22Rv1 (cell line): ENCODE results near the gene FBXO30.

Source experiments
- H3K27ac ChIP-seq: fragments of 450-650 bp; 2 replicates; pipeline ENCODE4 v1.5.1; 2017
- ZFX ChIP-seq: fragments of 450-650 bp; IDR thresholded peaks from 2 replicates; pipeline ENCODE4 v1.6.1; 2017; ENCODE audit warnings: antibody characterized with exemption, borderline replicate concordance
- TF ChIP-seq, protein P1 (sequence below): fragments of 450-650 bp; IDR thresholded peaks from 2 replicates; pipeline ENCODE4 v1.5.1; 2017; ENCODE audit warnings: mild to moderate bottlenecking

FBXO30 gene, protein sequence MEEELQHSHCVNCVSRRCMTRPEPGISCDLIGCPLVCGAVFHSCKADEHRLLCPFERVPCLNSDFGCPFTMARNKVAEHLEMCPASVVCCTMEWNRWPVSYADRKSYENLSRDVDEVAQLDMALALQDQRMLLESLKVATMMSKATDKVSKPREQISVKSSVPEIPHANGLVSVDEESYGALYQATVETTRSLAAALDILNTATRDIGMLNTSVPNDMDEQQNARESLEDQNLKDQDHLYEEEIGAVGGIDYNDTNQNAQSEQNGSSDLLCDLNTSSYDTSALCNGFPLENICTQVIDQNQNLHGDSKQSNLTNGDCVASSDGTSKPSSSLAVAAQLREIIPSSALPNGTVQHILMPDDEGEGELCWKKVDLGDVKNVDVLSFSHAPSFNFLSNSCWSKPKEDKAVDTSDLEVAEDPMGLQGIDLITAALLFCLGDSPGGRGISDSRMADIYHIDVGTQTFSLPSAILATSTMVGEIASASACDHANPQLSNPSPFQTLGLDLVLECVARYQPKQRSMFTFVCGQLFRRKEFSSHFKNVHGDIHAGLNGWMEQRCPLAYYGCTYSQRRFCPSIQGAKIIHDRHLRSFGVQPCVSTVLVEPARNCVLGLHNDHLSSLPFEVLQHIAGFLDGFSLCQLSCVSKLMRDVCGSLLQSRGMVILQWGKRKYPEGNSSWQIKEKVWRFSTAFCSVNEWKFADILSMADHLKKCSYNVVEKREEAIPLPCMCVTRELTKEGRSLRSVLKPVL

DNA sequence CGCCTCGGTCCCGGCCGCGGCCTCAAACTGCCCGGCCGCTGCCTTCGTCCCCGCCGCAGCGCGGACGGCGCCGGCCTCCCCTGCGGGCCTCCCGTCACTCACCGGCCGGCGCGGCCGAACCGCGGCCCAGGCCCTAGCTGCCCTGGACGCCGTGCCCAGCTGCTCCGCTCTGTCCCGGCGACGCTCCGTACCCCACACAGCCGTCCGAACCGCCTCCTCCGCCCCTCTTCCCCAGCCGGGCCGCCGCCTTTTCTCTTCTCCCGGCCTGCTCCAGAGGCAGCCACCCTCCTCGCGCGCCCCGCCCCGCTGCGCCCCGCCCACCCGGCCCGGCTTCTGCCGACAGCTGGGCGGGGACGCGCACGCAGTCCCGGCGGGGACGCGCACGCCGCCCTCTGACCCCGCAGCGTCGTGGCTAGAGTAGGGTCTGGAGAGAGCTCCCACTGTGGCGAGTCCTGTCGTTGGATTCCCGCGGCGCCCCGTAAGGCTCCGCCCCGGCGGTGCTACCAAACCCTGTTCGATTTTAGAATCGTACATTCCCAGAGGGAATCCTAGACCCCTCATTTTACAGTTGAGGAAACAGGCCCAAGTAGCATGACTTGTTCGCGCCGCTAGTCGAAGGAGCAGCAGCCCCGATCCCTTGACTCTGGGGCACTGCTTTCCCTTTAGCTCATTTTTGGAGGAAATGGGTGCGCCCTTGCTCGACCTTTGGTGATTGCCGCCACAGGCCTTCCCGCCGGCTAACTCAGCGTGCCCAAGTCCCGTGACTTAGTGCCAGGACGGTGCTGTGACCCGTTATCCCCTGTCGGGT is at the start of gene FBXO30:
Gene FBXO30 (minus strand): TSS at position 295 of the 808 bp plus-strand sequence. CDS start 8,390 bp downstream, outside the sequence.
- H3K27ac ChIP-seq, result peak within 1 kb of the TSS; percentile 80
- TF ChIP-seq ZFX, result no peak
- TF ChIP-seq, protein P1, sequence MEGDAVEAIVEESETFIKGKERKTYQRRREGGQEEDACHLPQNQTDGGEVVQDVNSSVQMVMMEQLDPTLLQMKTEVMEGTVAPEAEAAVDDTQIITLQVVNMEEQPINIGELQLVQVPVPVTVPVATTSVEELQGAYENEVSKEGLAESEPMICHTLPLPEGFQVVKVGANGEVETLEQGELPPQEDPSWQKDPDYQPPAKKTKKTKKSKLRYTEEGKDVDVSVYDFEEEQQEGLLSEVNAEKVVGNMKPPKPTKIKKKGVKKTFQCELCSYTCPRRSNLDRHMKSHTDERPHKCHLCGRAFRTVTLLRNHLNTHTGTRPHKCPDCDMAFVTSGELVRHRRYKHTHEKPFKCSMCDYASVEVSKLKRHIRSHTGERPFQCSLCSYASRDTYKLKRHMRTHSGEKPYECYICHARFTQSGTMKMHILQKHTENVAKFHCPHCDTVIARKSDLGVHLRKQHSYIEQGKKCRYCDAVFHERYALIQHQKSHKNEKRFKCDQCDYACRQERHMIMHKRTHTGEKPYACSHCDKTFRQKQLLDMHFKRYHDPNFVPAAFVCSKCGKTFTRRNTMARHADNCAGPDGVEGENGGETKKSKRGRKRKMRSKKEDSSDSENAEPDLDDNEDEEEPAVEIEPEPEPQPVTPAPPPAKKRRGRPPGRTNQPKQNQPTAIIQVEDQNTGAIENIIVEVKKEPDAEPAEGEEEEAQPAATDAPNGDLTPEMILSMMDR, result no peak; the same call in 1 of the 2 replicates

DNA sequence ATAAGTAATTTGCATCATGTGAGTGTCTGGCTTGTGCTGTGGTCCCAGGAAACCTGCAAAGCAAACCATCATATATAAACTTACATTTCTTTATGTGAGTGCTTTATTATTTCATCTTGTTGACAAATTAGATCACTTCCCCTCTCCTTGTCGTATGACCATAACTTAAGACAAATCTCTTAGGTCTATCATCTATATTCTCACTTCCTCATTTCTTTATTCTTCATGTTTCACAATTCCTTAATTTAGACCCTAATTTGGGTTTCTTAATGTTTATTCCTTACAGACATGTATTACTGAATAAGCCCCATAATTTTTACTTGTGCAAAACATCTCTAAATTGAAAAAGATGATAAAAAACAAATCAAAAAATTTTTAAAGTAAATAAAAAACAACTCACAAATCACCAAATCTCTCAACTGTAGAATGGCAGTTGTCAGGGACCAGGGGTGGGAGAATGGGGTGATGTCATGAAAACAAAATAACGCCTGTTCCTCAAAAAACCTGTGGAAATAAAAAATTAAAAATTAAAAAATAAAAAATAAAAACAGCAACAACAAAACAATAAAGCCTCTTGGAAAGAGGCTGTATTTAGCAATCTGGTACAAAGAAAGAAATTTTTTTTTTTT is 49.5 kb upstream of the FBXO30 start:
- TF ChIP-seq, protein P1, result no peak
- no peak for TF ChIP-seq ZFX

DNA sequence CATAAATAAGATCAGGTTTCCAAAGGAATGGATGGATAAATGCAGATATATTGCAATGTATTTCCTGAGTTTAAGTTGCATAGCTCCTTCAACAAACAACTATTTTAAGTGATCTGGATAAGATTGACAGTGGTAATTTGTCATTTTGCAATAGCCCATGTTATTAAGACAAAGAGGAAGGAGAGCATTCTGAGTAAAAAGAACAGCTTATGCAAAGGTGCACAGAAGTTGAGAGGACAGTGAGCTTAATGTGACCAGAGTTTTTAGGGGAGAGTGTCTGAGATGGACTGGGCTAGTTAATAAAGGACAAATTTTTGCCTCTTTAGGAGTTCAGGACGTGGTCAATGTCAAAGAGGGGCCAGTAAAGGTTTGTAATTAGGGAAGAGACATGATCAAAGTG is 48.8 kb upstream of the FBXO30 start:
- H3K27ac ChIP-seq, result no peak overlapping the region
- TF ChIP-seq ZFX, result no peak
- TF ChIP-seq, protein P1, result no peak

More for the DNA sequence above, 49.5 kb upstream of the FBXO30 start:
- no peak overlapping the region for H3K27ac ChIP-seq

DNA sequence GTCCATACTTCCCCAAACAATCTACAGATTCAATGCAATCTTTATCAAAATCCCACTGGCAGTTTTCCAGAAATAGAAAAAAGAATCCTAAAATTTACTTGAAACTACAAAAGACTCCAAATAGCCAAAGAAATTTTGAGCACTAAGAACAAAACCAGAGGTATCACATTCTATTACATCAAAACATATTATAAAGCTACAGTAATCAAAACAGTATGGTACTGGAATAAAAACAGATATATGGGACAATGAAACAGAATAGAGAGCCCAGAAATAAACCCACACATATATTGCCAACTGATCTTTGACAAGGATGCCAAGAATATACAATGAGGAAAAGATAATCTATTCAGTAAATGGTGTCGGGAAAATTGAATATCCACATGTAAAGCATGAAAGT is 46.0 kb upstream of the FBXO30 start:
- H3K27ac ChIP-seq, result no peak overlapping the region
- no peak for TF ChIP-seq ZFX
- TF ChIP-seq, protein P1, result no peak

DNA sequence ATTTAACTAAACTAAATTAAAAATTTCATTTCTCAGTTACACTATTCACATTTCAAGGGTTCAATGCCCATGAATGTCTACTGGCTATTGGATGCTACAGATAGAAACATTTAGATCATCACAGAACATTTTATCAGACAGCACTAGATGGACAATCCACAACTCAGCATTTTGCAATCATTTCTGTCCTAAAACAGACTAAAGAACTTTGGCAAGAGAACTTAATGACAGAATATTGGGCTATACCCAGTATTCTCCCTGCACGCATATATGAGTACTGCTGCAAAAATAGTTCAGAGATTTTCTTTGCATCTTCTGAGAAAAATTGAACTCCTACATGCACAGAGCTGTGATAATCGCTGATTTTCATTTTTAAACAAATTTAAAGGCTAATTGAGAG is 36.1 kb upstream of the FBXO30 start:
- no peak overlapping the region for H3K27ac ChIP-seq
- TF ChIP-seq, protein P1, result no peak
- TF ChIP-seq ZFX, result no peak

DNA sequence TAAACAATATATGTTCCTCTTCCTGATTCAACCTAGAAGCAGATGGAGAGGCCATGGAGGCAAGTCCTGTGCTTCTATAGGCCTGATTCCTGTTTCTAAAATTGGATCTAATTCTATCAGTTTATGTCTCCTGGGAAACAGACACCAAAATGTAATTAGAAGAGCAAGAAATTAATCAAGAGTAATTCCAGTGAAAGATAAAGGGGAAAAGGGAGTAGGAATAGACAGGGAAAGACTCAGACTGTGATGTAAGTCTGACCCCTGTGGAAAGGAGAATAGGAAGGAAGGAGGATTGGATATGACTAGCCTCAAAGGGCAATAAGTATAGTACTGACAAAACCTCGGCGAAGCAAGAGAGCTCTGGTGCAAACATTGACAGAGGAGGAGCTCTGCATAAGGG is 33.9 kb upstream of the FBXO30 start:
- H3K27ac ChIP-seq, result no peak overlapping the region
- no peak for TF ChIP-seq ZFX
- TF ChIP-seq, protein P1, result no peak
